ENCODE measurements around the gene INSYN2B.

- no peak for TF ChIP-seq TEAD4 (CRISPR knock-in tag; IDR thresholded peaks at IDR 0.05)
- TF ChIP-seq, protein P1, sequence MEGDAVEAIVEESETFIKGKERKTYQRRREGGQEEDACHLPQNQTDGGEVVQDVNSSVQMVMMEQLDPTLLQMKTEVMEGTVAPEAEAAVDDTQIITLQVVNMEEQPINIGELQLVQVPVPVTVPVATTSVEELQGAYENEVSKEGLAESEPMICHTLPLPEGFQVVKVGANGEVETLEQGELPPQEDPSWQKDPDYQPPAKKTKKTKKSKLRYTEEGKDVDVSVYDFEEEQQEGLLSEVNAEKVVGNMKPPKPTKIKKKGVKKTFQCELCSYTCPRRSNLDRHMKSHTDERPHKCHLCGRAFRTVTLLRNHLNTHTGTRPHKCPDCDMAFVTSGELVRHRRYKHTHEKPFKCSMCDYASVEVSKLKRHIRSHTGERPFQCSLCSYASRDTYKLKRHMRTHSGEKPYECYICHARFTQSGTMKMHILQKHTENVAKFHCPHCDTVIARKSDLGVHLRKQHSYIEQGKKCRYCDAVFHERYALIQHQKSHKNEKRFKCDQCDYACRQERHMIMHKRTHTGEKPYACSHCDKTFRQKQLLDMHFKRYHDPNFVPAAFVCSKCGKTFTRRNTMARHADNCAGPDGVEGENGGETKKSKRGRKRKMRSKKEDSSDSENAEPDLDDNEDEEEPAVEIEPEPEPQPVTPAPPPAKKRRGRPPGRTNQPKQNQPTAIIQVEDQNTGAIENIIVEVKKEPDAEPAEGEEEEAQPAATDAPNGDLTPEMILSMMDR (IDR thresholded peaks at IDR 0.05), result no peak
Observed at GRCh38 chr5:169904059-169904458, 76.2 kb downstream of the INSYN2B start.

Data from WTC11 (cell line).